ENCODE measurements around the gene NR2C2.

Gene NR2C2

GRCh38 chr3:15032650-15033049, 85.3 kb downstream of the NR2C2 start:
- DNase-seq, result no peak

- no peak for DNase-seq
These were observed 85.7 kb downstream of the NR2C2 start for GRCh38 chr3:15033103-15033502.

GRCh38 chr3:15038306-15038705, 90.9 kb downstream of the NR2C2 start:
- no peak for DNase-seq

- no peak for DNase-seq
These were observed 93.5 kb downstream of the NR2C2 start for GRCh38 chr3:15040844-15041243.

GRCh38 chr3:15041950-15042349, 94.6 kb downstream of the NR2C2 start:
- no peak for DNase-seq

- no peak for DNase-seq
These were observed 95.6 kb downstream of the NR2C2 start for GRCh38 chr3:15042936-15043335.

- DNase-seq, result no peak
These were observed 96.2 kb downstream of the NR2C2 start for GRCh38 chr3:15043408-15044171.

- DNase-seq, result no peak
These were observed 96.9 kb downstream of the NR2C2 start for GRCh38 chr3:15044326-15044725.

- DNase-seq, result no peak
These were observed 98.3 kb downstream of the NR2C2 start for GRCh38 chr3:15045667-15046066.

GRCh38 chr3:15049584-15049983, 102.2 kb downstream of the NR2C2 start:
- DNase-seq, result no peak

GRCh38 chr3:15050405-15051092, 103.2 kb downstream of the NR2C2 start:
- DNase-seq, result no peak

GRCh38 chr3:15051531-15051930, 104.1 kb downstream of the NR2C2 start:
- DNase-seq, result peak; percentile 36 to 52

- no peak for DNase-seq
These were observed 105.2 kb downstream of the NR2C2 start for GRCh38 chr3:15052335-15053242.

- no peak for DNase-seq
These were observed 106.2 kb downstream of the NR2C2 start for GRCh38 chr3:15053541-15053940.

GRCh38 chr3:15055019-15055557, 107.7 kb downstream of the NR2C2 start:
- no peak for DNase-seq

GRCh38 chr3:15056676-15057404, 109.5 kb downstream of the NR2C2 start:
- DNase-seq, result no peak

GRCh38 chr3:15060029-15060428, 112.6 kb downstream of the NR2C2 start:
- no peak for DNase-seq

GRCh38 chr3:15063238-15063637, 115.9 kb downstream of the NR2C2 start:
- DNase-seq, result no peak

- no peak for DNase-seq
These were observed 116.4 kb downstream of the NR2C2 start for GRCh38 chr3:15063656-15064286.

- no peak for DNase-seq
These were observed 117.0 kb downstream of the NR2C2 start for GRCh38 chr3:15064299-15064834.

- DNase-seq, result peak; percentile 79 to 90
These were observed 117.6 kb downstream of the NR2C2 start, which contains the start of gene MRPS25 for GRCh38 chr3:15064835-15065549. Gene MRPS25 (minus strand): TSS chr3:15065315. CDS start chr3:15065194, 121 bp downstream.

Measured in SW 1271 (cell line).